AG10803 (cell line): ENCODE results near the gene METRN.

Source experiments
- DNase-seq: peaks from one replicate; pipeline ENCODE4 v3.0.0; 2010; ENCODE audit warnings: low read depth
- H3K4me3 ChIP-seq: 2 replicates; pipeline ENCODE4 v1.5.1; 2011; ENCODE audit warnings: mild to moderate bottlenecking, low read length, control low read depth
- CTCF ChIP-seq: conservative IDR thresholded peaks from 2 replicates; pipeline ENCODE4 v1.5.1; 2011; ENCODE audit warnings: mild to moderate bottlenecking, low read length, control low read depth, inconsistent platforms

The METRN gene

GRCh38 chr16:694863-695354 lies 20.0 kb upstream of the METRN start:
- no peak for DNase-seq
- H3K4me3 ChIP-seq = no peak overlapping the region

GRCh38 chr16:695355-696089 lies 19.4 kb upstream of the METRN start:
- no peak for TF ChIP-seq CTCF
- no peak overlapping the region for H3K4me3 ChIP-seq
- no peak for DNase-seq

More at GRCh38 chr16:694863-695354, 20.0 kb upstream of the METRN start:
- TF ChIP-seq CTCF = no peak

- TF ChIP-seq CTCF = no peak
- no peak for DNase-seq
- no peak overlapping the region for H3K4me3 ChIP-seq
Measured at GRCh38 chr16:698911-699671, 15.8 kb upstream of the METRN start.

GRCh38 chr16:700684-701584 lies 14.0 kb upstream of the METRN start:
- DNase-seq = no peak
- TF ChIP-seq CTCF = no peak
- H3K4me3 ChIP-seq = no peak overlapping the region

- TF ChIP-seq CTCF = no peak
- no peak for DNase-seq
- H3K4me3 ChIP-seq = no peak overlapping the region
Measured at GRCh38 chr16:702341-702740, 12.6 kb upstream of the METRN start.

- no peak for DNase-seq
- TF ChIP-seq CTCF = no peak
- H3K4me3 ChIP-seq = no peak overlapping the region
Measured at GRCh38 chr16:703406-703805, 11.5 kb upstream of the METRN start.
